Panc1 (cell line): ENCODE data around the gene IL1RAPL1. TPM values are rescaled to one million over a fixed set of nuclear protein-coding genes. Genes with fewer than 3 reads are reported as not detected.
"Not testable (repeated sequence)": the region's sequence is repeated elsewhere in the genome, so short reads cannot be mapped to it uniquely, and the experiment has no call there.

ENCODE experiments used
- ATAC-seq: fragments of 200-7000 bp; cut with Tn5 transposase; 2 replicates; pipeline ENCODE4 v1.9.1; 2020; ENCODE audit warnings: mild to moderate bottlenecking, moderate library complexity
- BruUV-seq: library from RNA; stranded (reverse); fragments of 400-500 nt; replicated peaks from 2 replicates; lab custom pipeline; 2021; lab: Mats Ljungman, UMichigan
- CTCF ChIA-PET: fragments of 300-600 bp; sonication (Branson Sonifier 250); formaldehyde crosslinking; loops from one replicate; lab custom pipeline; 2022; ENCODE audit warnings: antibody characterized with exemption; lab: Charles Lee
- POLR2A ChIA-PET: fragments of 300-600 bp; sonication (Branson Sonifier 250); formaldehyde crosslinking; loops from one replicate; lab custom pipeline; 2022; ENCODE audit warnings: antibody characterized with exemption; lab: Charles Lee
- DNase-seq: peaks from one replicate; pipeline ENCODE4 v3.0.0-alpha.2; 2010; ENCODE audit warnings: low read depth, low spot score
- H3K27ac ChIP-seq: 2 replicates; pipeline ENCODE4 v1.5.1; 2011; ENCODE audit warnings: mild to moderate bottlenecking, low read length, inconsistent platforms
- H3K27me3 ChIP-seq: fragments of 200-500 bp; sonication (Bioruptor generic); 2 replicates; pipeline ENCODE4 v1.6.0; 2014; ENCODE audit warnings: low read length, inconsistent platforms; ENCODE audit not compliant: control insufficient read depth, insufficient read depth
- H3K36me3 ChIP-seq: fragments of 200-500 bp; sonication (Bioruptor generic); 2 replicates; pipeline ENCODE4 v1.5.1; 2014; ENCODE audit warnings: inconsistent platforms, mild to moderate bottlenecking, low read length, moderate library complexity; ENCODE audit not compliant: control insufficient read depth, insufficient read depth
- H3K4me1 ChIP-seq: 2 replicates; pipeline ENCODE4 v1.5.1; 2011; ENCODE audit warnings: inconsistent platforms, mild to moderate bottlenecking, low read length, moderate library complexity; ENCODE audit not compliant: control insufficient read depth, insufficient read depth
- H3K4me3 ChIP-seq, 2 experiments: 2 replicates each; pipeline ENCODE4 v1.5.1; 2011 to 2012; ENCODE audit warnings: low read depth in 2 of 2, low read length in 2 of 2, mild to moderate bottlenecking in 2 of 2, inconsistent platforms in 1 of 2, moderate library complexity in 1 of 2
- H3K9me3 ChIP-seq: fragments of 200-500 bp; sonication (Bioruptor generic); 2 replicates; pipeline ENCODE4 v1.5.1; 2014; ENCODE audit warnings: low read depth, mild to moderate bottlenecking, inconsistent platforms, low read length, moderate library complexity; ENCODE audit not compliant: control insufficient read depth, insufficient read depth
- POLR2AphosphoS5 ChIP-seq: IDR thresholded peaks from 2 replicates; pipeline ENCODE4 v1.6.1; 2012; ENCODE audit warnings: mild to moderate bottlenecking, low read depth, low read length, moderate library complexity
- SIN3A ChIP-seq: IDR thresholded peaks from 2 replicates; pipeline ENCODE4 v1.6.1; 2012; ENCODE audit warnings: low read depth, mild to moderate bottlenecking, low read length, moderate library complexity, borderline replicate concordance; ENCODE audit not compliant: insufficient read depth
- TCF7L2 ChIP-seq: IDR thresholded peaks from 2 replicates; pipeline ENCODE4 v1.6.1; 2011; ENCODE audit warnings: mild to moderate bottlenecking, low read depth, low read length, inconsistent platforms
- in situ Hi-C: cut with HindIII; loops from 2 replicates; pipeline ENCODE4 v1.10.0; 2016; ENCODE audit warnings: low sequenced_read_pairs, low pct_unique_long_range_greater_than_20kb
- intact Hi-C: fragments of 100-400 bp; cut with micrococcal nuclease; formaldehyde crosslinking; loops from one replicate; pipeline ENCODE4 v1.10.0; 2022; ENCODE audit not compliant: unreplicated experiment
- total RNA-seq: library from RNA; stranded (reverse); gene quantifications from one replicate; pipeline ENCODE4 v1.2.1, GENCODE V29; 2021; ENCODE audit not compliant: unreplicated experiment
- TF ChIP-seq, protein P1 (sequence below): fragments of 450-650 bp; IDR thresholded peaks from 2 replicates; pipeline ENCODE4 v1.5.1; 2017; ENCODE audit warnings: mild to moderate bottlenecking
- TF ChIP-seq, protein P2 (sequence below), 2 experiments: IDR thresholded peaks; 2 replicates each; pipeline ENCODE4 v1.6.1; 2011 to 2012; ENCODE audit warnings: low read depth in 2 of 2, control low read depth in 1 of 2, low read length in 1 of 2, mild to moderate bottlenecking in 1 of 2, moderate library complexity in 1 of 2; ENCODE audit not compliant: insufficient read depth in 1 of 2

The IL1RAPL1 gene
- total RNA-seq, 1 experiment from 2014 or later: 0.59 TPM

DNA sequence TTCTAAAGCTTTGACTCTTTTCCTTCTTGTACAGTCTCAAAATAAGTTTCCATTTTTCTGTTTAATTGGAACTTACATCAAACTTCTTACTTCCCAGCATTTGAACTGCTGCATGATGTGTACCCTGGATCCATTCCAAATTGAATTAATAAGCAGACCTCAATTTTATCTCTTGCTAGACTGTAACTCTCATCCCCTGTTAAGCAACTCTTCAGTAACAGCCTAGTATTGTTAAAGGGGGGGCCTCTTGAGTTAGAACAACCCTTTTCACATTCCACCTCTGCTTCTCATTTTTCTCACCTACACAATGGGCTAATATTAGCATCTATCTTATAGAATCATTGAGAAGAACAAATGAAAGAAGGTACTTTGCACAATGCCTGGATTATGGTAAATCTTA is 169.4 kb downstream of the IL1RAPL1 start:
- Histone ChIP-seq H3K27ac (no peak overlapping the region), H3K4me1 (no peaks in the 10 kb centered on the region), H3K9me3 (no peaks in the 10 kb centered on the region), H3K4me3 (no peak overlapping the region), H3K36me3 (no peaks in the 10 kb centered on the region), H3K27me3 (no peaks in the 10 kb centered on the region)
- in situ Hi-C loops: no loop called here
- DNase-seq: no peak
- no peak for ATAC-seq
- intact Hi-C loops: no loop called here
- POLR2A ChIA-PET: no interaction called here
- TF ChIP-seq, protein P1, sequence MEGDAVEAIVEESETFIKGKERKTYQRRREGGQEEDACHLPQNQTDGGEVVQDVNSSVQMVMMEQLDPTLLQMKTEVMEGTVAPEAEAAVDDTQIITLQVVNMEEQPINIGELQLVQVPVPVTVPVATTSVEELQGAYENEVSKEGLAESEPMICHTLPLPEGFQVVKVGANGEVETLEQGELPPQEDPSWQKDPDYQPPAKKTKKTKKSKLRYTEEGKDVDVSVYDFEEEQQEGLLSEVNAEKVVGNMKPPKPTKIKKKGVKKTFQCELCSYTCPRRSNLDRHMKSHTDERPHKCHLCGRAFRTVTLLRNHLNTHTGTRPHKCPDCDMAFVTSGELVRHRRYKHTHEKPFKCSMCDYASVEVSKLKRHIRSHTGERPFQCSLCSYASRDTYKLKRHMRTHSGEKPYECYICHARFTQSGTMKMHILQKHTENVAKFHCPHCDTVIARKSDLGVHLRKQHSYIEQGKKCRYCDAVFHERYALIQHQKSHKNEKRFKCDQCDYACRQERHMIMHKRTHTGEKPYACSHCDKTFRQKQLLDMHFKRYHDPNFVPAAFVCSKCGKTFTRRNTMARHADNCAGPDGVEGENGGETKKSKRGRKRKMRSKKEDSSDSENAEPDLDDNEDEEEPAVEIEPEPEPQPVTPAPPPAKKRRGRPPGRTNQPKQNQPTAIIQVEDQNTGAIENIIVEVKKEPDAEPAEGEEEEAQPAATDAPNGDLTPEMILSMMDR: no peak
- TF ChIP-seq, protein P2, sequence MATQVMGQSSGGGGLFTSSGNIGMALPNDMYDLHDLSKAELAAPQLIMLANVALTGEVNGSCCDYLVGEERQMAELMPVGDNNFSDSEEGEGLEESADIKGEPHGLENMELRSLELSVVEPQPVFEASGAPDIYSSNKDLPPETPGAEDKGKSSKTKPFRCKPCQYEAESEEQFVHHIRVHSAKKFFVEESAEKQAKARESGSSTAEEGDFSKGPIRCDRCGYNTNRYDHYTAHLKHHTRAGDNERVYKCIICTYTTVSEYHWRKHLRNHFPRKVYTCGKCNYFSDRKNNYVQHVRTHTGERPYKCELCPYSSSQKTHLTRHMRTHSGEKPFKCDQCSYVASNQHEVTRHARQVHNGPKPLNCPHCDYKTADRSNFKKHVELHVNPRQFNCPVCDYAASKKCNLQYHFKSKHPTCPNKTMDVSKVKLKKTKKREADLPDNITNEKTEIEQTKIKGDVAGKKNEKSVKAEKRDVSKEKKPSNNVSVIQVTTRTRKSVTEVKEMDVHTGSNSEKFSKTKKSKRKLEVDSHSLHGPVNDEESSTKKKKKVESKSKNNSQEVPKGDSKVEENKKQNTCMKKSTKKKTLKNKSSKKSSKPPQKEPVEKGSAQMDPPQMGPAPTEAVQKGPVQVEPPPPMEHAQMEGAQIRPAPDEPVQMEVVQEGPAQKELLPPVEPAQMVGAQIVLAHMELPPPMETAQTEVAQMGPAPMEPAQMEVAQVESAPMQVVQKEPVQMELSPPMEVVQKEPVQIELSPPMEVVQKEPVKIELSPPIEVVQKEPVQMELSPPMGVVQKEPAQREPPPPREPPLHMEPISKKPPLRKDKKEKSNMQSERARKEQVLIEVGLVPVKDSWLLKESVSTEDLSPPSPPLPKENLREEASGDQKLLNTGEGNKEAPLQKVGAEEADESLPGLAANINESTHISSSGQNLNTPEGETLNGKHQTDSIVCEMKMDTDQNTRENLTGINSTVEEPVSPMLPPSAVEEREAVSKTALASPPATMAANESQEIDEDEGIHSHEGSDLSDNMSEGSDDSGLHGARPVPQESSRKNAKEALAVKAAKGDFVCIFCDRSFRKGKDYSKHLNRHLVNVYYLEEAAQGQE (IDR thresholded peaks at IDR 0.05; ENCODE audit: insufficient read depth in 1 of 2, low read depth in 2 of 2, low read length in 1 of 2): no peak
- no peak for TF ChIP-seq SIN3A
- TF ChIP-seq POLR2AphosphoS5: no peak
- TF ChIP-seq TCF7L2: no peak
- no TSS peak for BruUV-seq
- CTCF ChIA-PET: no interaction called here

DNA sequence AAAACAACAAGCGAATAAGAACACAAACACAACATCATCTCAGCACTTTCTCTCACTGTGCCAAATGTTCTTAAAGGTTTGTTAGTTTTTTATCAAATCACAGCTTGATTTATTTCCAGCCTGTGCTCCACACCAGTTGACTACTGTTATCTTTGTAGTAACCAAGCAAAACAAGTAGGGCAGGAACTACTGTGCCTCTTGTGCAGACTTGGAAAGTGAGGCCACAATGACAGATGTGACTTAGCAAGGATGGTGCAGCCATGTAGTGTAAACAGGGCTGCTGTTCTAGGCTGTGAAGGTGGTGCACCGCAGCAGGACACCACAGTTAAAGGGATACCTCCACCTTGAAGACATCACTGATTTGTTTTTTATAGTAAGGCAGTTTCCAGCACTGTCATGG is 170.0 kb downstream of the IL1RAPL1 start:
- DNase-seq (no peak), ATAC-seq (no peak)
- POLR2A ChIA-PET: no interaction called here
- no peak overlapping the region for H3K4me3 ChIP-seq
- intact Hi-C loops: no loop called here
- no peaks in the 10 kb centered on the region for H3K36me3 ChIP-seq
- H3K4me1 ChIP-seq: no peaks in the 10 kb centered on the region
- BruUV-seq: no TSS peak
- H3K27ac ChIP-seq: no peak overlapping the region
- CTCF ChIA-PET: no interaction called here
- in situ Hi-C loops: no loop called here
- TF ChIP-seq, protein P2 (IDR thresholded peaks at IDR 0.05; ENCODE audit: insufficient read depth in 1 of 2, low read depth in 2 of 2, low read length in 1 of 2): no peak
- TF ChIP-seq POLR2AphosphoS5: no peak
- no peak for TF ChIP-seq SIN3A
- no peak for TF ChIP-seq TCF7L2
- TF ChIP-seq, protein P1: no peak
- H3K9me3 ChIP-seq: no peaks in the 10 kb centered on the region
- H3K27me3 ChIP-seq: no peaks in the 10 kb centered on the region

DNA sequence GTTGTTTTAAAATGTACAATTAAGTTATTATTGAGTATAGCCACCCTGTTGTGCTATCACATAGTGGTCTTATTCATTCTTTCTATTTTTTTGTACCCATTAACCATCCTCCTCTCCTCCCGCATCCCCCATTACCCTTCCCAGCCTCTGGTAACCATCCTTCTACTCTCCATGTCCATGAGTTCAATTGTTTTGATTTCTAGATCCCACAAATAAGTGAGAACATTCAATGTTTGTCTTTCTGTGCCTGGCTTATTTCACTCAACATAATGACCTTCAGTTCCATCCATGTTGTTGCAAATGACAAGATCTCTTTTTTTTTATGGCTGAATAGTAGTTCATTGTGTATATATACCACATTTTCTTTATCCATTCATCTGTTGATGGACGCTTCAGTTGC is 179.3 kb downstream of the IL1RAPL1 start:
- H3K27ac ChIP-seq, H3K9me3 ChIP-seq, in situ Hi-C loops, POLR2A ChIA-PET, H3K27me3 ChIP-seq, BruUV-seq, intact Hi-C loops, DNase-seq, CTCF ChIA-PET, ATAC-seq, H3K4me3 ChIP-seq, H3K4me1 ChIP-seq, H3K36me3 ChIP-seq: not testable (repeated sequence)
